A549 (cell line): ENCODE measurements around the gene TXNRD2. TPM values are rescaled to one million over a fixed set of nuclear protein-coding genes. Genes with fewer than 3 reads are reported as not detected.

ENCODE experiments used
- ATAC-seq, 2 experiments: fragments of 200-7000 bp in 1 of 2; fragments of >200 bp in 1 of 2; cut with Nextera tagmentation in 1 of 2; cut with Tn5 transposase in 1 of 2; 3 replicates each; pipeline versions ENCODE4 v1.8.0 to v1.9.1; 2018 to 2020; ENCODE audit warnings: mild to moderate bottlenecking in 1 of 2, moderate library complexity in 1 of 2
- CTCF ChIA-PET: fragments of 300-600 bp; sonication (Branson Sonifier 250); formaldehyde crosslinking; extraction: SDS; loops from one replicate; lab custom pipeline; 2021; ENCODE audit warnings: antibody characterized with exemption, inconsistent platforms; lab: Yijun Ruan, JAX
- POLR2A ChIA-PET: fragments of 350-600 bp; formaldehyde crosslinking; extraction: SDS; loops from one replicate; lab custom pipeline; 2021; ENCODE audit warnings: antibody characterized with exemption, inconsistent platforms; lab: Yijun Ruan, JAX
- DNase-seq, 2 experiments: peaks; one replicate each; pipeline versions ENCODE4 v3.0.0 to v3.0.0-alpha.2; 2011 to 2016; ENCODE audit warnings: low read depth in 1 of 2, low spot score in 1 of 2
- FAIRE-seq: peaks from 2 replicates; lab custom pipeline; 2011; peaks lifted over from hg19 to GRCh38; lab: Jason Lieb, UNC
- H3K27ac ChIP-seq, 2 experiments: fragments of >200 bp; sonication (Bioruptor Twin); formaldehyde crosslinking; 3 replicates each; pipeline ENCODE4 v1.5.1; 2016 to 2017
- H3K4me1 ChIP-seq: fragments of >200 bp; sonication (Bioruptor Twin); formaldehyde crosslinking; 3 replicates; pipeline ENCODE4 v1.6.1; 2016
- H3K4me2 ChIP-seq: fragments of >200 bp; sonication (Bioruptor Twin); formaldehyde crosslinking; 3 replicates; pipeline ENCODE4 v1.6.1; 2016
- H3K4me3 ChIP-seq: fragments of >200 bp; sonication (Bioruptor Twin); formaldehyde crosslinking; 3 replicates; pipeline ENCODE4 v1.5.1; 2016
- H3K9me3 ChIP-seq: fragments of >200 bp; sonication (Bioruptor Twin); formaldehyde crosslinking; 3 replicates; pipeline ENCODE4 v1.6.1; 2016
- BHLHE40 ChIP-seq: IDR thresholded peaks from 2 replicates; pipeline ENCODE4 v1.6.1; 2012; ENCODE audit warnings: low read depth, low read length, inconsistent platforms
- CBX2 ChIP-seq: fragments of 200-600 bp; sonication (generic); IDR thresholded peaks from 2 replicates; pipeline ENCODE4 v1.6.1; 2016; ENCODE audit warnings: low read depth, mild to moderate bottlenecking, borderline replicate concordance
- CHD4 ChIP-seq: fragments of 200-600 bp; sonication (generic); IDR thresholded peaks from 2 replicates; pipeline ENCODE4 v1.6.1; 2016; ENCODE audit warnings: antibody characterized with exemption, mild to moderate bottlenecking, borderline replicate concordance
- FOSB ChIP-seq: fragments of 250-450 bp; sonication (Bioruptor Pico); IDR thresholded peaks from 2 replicates; pipeline ENCODE4 v1.5.0; 2020; ENCODE audit warnings: mild to moderate bottlenecking, moderate library complexity
- HDAC2 ChIP-seq: fragments of 200-600 bp; sonication (generic); IDR thresholded peaks from 2 replicates; pipeline ENCODE4 v1.6.1; 2016
- HEYL ChIP-seq: fragments of 250-450 bp; sonication (Bioruptor Pico); IDR thresholded peaks from 2 replicates; pipeline ENCODE4 v1.8.0; 2021; ENCODE audit warnings: mild to moderate bottlenecking, moderate library complexity
- HOXB5 ChIP-seq: fragments of 250-450 bp; sonication (Bioruptor Pico); IDR thresholded peaks from 2 replicates; pipeline ENCODE4 v1.5.0; 2020; ENCODE audit warnings: mild to moderate bottlenecking, moderate library complexity
- JUN ChIP-seq, 2 experiments: fragments of >200 bp; sonication (Bioruptor Twin); formaldehyde crosslinking; IDR thresholded peaks; 2 replicates in 1 of 2; 3 replicates in 1 of 2; pipeline ENCODE4 v1.6.1; 2016 to 2017
- MAZ ChIP-seq: fragments of 150-350 bp; IDR thresholded peaks from 2 replicates; pipeline ENCODE4 v1.6.1; 2014; ENCODE audit warnings: antibody characterized with exemption, low read depth, low read length, borderline replicate concordance
- NFE2L2 ChIP-seq: fragments of 150-350 bp; conservative IDR thresholded peaks from 2 replicates; pipeline ENCODE4 v1.6.1; 2014; ENCODE audit warnings: low read length
- NR3C1 ChIP-seq: fragments of >200 bp; sonication (Bioruptor Twin); formaldehyde crosslinking; IDR thresholded peaks from 3 replicates; pipeline ENCODE4 v1.6.1; 2017
- POLR2AphosphoS2 ChIP-seq: conservative IDR thresholded peaks from 2 replicates; pipeline ENCODE4 v1.6.1; 2012; ENCODE audit warnings: low read length, improper control_type of control experiment, inconsistent platforms
- RAD21 ChIP-seq, 2 experiments: fragments of >200 bp in 1 of 2; sonication (Bioruptor Twin) in 1 of 2; formaldehyde crosslinking in 1 of 2; IDR thresholded peaks in 1 of 2; conservative IDR thresholded peaks in 1 of 2; 2 replicates in 1 of 2; 3 replicates in 1 of 2; pipeline ENCODE4 v1.6.1; 2012 to 2018; ENCODE audit warnings: inconsistent platforms in 1 of 2
- RCOR1 ChIP-seq: fragments of 150-350 bp; IDR thresholded peaks from 2 replicates; pipeline ENCODE4 v1.6.1; 2014; ENCODE audit warnings: antibody characterized with exemption, low read length, low read depth
- SREBF2 ChIP-seq: fragments of 450-650 bp; IDR thresholded peaks from 2 replicates; pipeline ENCODE4 v1.6.1; 2014; ENCODE audit warnings: mild to moderate bottlenecking, moderate library complexity
- WGBS: methylation state at CpG from one replicate; pipeline ENCODE4 v1.1.6; 2017; ENCODE audit errors: missing lambda C conversion rate; 5-methylcytosine and 5-hydroxymethylcytosine counted together
- polyA plus RNA-seq, 4 experiments: library from polyadenylated mRNA; depleted of rRNA in 3 of 4; stranded (reverse); fragments of >200 nt; fragmentation: RNase III in 1 of 4; extraction: RNeasy Plus Mini Kit Qiagen cat#74134 plus additional on column Dnase treatment in 1 of 4; gene quantifications; 2 replicates in 3 of 4; 3 replicates in 1 of 4; pipeline ENCODE4 v1.2.3, GENCODE V29; 2011 to 2017
- TF ChIP-seq, protein P1 (sequence below): IDR thresholded peaks from 2 replicates; pipeline ENCODE4 v1.6.1; 2012
- TF ChIP-seq, protein P2 (sequence below): fragments of >200 bp; sonication (Bioruptor Twin); formaldehyde crosslinking; IDR thresholded peaks from 2 replicates; pipeline ENCODE4 v1.6.1; 2016
- TF ChIP-seq, protein P3 (sequence below): fragments of 250-450 bp; sonication (Bioruptor Pico); IDR thresholded peaks from 2 replicates; pipeline ENCODE4 v1.5.0; 2020; ENCODE audit warnings: low read depth, mild to moderate bottlenecking, moderate library complexity
- TF ChIP-seq, protein P4 (sequence below): fragments of 150-350 bp; IDR thresholded peaks from 2 replicates; pipeline ENCODE4 v1.6.1; 2014; ENCODE audit warnings: low read depth, mild to moderate bottlenecking, low read length
- TF ChIP-seq, protein P5 (sequence below): fragments of >200 bp; sonication (Bioruptor Twin); formaldehyde crosslinking; IDR thresholded peaks from 3 replicates; pipeline ENCODE4 v1.6.1; 2016
- TF ChIP-seq, protein P6 (sequence below): fragments of 250-450 bp; sonication (Bioruptor Pico); IDR thresholded peaks from 2 replicates; pipeline ENCODE4 v1.5.0; 2021; ENCODE audit warnings: mild to moderate bottlenecking, moderate library complexity, borderline replicate concordance
- TF ChIP-seq, protein P7 (sequence below): fragments of 200-600 bp; sonication (generic); IDR thresholded peaks from 2 replicates; pipeline ENCODE4 v1.6.1; 2016; ENCODE audit warnings: antibody characterized with exemption, mild to moderate bottlenecking, moderate library complexity

Gene TXNRD2
- polyA plus RNA-seq, 2 of the 4 experiments (the other 2 are of a cell fraction), result 16.3 to 25.6 TPM

DNA sequence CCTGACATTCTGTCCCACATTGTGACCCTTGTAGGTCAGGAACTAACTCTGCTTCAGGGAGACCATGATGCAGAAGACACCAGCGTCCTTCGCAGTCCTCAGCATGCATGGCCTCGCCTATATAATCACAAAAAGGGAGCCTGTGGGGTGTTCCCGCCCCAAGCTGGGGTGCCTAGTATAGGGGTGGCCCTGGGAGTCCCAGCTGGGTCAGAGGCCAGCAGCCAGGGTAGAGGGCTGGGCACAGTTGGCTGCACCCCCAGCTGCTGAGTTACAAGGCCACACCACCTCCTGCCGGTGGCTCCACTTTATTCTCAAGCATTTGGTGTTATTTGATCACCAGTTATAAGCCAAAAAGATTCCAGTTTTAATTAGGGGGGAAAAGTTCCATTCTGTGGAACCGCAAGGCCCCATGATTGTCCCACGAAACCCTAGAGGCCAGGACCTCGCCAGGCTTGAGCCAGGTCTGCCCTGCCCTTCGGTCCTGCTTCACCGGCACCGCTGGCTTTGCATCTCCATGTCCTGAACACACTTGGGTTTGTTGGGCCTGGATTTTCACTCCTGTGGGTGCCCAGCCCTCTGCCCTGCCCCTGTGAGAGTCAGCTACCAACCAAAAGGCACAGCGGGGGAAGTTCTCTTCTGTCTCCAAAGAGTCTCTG, 72.0 kb downstream of the TXNRD2 start (continued):
- TF ChIP-seq HDAC2, result no peak
- TF ChIP-seq, protein P1, sequence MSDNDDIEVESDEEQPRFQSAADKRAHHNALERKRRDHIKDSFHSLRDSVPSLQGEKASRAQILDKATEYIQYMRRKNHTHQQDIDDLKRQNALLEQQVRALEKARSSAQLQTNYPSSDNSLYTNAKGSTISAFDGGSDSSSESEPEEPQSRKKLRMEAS, result no peak
- TF ChIP-seq, protein P2, sequence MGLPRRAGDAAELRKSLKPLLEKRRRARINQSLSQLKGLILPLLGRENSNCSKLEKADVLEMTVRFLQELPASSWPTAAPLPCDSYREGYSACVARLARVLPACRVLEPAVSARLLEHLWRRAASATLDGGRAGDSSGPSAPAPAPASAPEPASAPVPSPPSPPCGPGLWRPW, result no peak

DNA sequence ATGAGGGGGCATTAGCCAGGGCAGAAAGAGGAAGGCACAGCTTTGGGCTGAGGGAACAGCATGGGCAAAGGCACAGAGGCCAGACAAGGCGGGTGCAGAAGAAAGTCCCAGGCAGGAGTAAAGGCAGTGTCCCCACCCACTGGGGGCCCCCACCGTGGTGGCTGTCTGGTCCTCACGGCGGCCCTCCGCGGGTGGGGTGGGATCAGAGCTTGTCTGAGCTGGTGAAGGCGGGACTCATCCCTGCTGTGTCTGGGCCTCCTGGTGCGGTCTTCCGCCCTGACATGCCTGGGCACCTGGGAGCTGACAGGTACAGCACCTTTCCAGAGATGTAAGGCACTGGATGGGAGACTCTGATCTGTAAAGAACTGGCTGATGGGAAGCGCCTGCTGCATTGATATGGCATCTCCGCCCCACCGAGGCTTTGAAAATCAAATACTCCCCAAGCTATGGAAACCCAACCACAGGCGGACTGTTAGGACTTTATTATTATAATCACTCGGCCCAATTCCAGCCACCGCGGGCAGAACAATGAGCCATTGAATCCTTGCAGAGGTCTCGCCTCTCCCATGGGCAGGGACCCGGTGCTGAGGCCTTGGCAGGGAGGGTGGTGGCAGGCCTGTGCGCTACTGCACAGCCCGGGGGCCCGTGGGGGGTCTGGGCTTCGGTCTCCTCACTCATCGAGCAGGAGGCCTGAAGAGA, 72.7 kb downstream of the TXNRD2 start:
- TF ChIP-seq BHLHE40 (no peak), POLR2AphosphoS2 (no peak), CHD4 (no peak), JUN (IDR thresholded peaks at IDR 0.05) (no peak), HEYL (CRISPR knock-in tag) (no peak), NR3C1 (no peak), RCOR1 (no peak), MAZ (no peak), FOSB (CRISPR knock-in tag) (no peak), CBX2 (no peak), RAD21 (conservative IDR thresholded peaks at IDR 0.05 in 1 of 2, IDR thresholded peaks at IDR 0.05 in 1 of 2) (no peak), HOXB5 (CRISPR knock-in tag) (no peak), NFE2L2 (no peak), SREBF2 (no peak)
- TF ChIP-seq, protein P3, sequence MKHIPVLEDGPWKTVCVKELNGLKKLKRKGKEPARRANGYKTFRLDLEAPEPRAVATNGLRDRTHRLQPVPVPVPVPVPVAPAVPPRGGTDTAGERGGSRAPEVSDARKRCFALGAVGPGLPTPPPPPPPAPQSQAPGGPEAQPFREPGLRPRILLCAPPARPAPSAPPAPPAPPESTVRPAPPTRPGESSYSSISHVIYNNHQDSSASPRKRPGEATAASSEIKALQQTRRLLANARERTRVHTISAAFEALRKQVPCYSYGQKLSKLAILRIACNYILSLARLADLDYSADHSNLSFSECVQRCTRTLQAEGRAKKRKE (CRISPR knock-in tag), result no peak
- TF ChIP-seq, protein P4, sequence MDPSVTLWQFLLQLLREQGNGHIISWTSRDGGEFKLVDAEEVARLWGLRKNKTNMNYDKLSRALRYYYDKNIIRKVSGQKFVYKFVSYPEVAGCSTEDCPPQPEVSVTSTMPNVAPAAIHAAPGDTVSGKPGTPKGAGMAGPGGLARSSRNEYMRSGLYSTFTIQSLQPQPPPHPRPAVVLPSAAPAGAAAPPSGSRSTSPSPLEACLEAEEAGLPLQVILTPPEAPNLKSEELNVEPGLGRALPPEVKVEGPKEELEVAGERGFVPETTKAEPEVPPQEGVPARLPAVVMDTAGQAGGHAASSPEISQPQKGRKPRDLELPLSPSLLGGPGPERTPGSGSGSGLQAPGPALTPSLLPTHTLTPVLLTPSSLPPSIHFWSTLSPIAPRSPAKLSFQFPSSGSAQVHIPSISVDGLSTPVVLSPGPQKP, result no peak
- TF ChIP-seq, protein P5, sequence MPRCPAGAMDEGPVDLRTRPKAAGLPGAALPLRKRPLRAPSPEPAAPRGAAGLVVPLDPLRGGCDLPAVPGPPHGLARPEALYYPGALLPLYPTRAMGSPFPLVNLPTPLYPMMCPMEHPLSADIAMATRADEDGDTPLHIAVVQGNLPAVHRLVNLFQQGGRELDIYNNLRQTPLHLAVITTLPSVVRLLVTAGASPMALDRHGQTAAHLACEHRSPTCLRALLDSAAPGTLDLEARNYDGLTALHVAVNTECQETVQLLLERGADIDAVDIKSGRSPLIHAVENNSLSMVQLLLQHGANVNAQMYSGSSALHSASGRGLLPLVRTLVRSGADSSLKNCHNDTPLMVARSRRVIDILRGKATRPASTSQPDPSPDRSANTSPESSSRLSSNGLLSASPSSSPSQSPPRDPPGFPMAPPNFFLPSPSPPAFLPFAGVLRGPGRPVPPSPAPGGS, result no peak
- TF ChIP-seq, protein P6, sequence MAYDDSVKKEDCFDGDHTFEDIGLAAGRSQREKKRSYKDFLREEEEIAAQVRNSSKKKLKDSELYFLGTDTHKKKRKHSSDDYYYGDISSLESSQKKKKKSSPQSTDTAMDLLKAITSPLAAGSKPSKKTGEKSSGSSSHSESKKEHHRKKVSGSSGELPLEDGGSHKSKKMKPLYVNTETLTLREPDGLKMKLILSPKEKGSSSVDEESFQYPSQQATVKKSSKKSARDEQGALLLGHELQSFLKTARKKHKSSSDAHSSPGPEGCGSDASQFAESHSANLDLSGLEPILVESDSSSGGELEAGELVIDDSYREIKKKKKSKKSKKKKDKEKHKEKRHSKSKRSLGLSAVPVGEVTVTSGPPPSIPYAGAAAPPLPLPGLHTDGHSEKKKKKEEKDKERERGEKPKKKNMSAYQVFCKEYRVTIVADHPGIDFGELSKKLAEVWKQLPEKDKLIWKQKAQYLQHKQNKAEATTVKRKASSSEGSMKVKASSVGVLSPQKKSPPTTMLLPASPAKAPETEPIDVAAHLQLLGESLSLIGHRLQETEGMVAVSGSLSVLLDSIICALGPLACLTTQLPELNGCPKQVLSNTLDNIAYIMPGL (CRISPR knock-in tag), result no peak
- TF ChIP-seq, protein P7, sequence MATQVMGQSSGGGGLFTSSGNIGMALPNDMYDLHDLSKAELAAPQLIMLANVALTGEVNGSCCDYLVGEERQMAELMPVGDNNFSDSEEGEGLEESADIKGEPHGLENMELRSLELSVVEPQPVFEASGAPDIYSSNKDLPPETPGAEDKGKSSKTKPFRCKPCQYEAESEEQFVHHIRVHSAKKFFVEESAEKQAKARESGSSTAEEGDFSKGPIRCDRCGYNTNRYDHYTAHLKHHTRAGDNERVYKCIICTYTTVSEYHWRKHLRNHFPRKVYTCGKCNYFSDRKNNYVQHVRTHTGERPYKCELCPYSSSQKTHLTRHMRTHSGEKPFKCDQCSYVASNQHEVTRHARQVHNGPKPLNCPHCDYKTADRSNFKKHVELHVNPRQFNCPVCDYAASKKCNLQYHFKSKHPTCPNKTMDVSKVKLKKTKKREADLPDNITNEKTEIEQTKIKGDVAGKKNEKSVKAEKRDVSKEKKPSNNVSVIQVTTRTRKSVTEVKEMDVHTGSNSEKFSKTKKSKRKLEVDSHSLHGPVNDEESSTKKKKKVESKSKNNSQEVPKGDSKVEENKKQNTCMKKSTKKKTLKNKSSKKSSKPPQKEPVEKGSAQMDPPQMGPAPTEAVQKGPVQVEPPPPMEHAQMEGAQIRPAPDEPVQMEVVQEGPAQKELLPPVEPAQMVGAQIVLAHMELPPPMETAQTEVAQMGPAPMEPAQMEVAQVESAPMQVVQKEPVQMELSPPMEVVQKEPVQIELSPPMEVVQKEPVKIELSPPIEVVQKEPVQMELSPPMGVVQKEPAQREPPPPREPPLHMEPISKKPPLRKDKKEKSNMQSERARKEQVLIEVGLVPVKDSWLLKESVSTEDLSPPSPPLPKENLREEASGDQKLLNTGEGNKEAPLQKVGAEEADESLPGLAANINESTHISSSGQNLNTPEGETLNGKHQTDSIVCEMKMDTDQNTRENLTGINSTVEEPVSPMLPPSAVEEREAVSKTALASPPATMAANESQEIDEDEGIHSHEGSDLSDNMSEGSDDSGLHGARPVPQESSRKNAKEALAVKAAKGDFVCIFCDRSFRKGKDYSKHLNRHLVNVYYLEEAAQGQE, result no peak
- CTCF ChIA-PET, result interaction anchor here (0.6 to 1.2 kb wide), 4 partner anchors 13 to 238 kb away, joined by 3 read pairs; no protein-coding TSS in a partner anchor
- Histone ChIP-seq H3K4me2 (no peak overlapping the region), H3K9me3 (no peaks in the 10 kb centered on the region), H3K27ac (no peak overlapping the region), H3K4me1 (no peaks in the 10 kb centered on the region), H3K4me3 (no peak overlapping the region)
- POLR2A ChIA-PET, result no interaction called here
- FAIRE-seq, result no peak
- 84% methylated on average over 16 of the region's 23 CpGs for WGBS
- ATAC-seq, result no peak
- DNase-seq, result no peak
